ENCODE results near the gene TRPV2.

DNA sequence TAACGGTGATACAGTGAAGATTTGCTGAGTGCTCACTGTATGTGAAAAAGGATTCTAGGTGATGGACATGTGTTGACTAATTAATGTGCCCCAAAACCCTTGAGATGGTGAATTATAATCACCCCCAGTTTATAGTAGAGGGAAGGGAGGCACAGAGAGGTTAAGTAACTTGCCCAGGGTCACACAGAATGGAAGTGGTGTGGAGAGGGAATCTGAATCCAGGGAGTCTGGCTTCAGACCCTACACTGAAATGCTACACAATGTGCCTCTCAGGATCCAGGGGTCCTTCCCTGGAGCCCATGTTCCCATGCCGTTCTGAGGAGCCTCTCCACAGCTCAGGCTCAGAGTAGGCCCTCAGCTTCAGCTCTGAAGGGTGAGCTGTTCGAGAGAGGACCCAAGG is 11.6 kb downstream of the TRPV2 start:
- TF ChIP-seq FOXM1 (IDR thresholded peaks at IDR 0.05; ENCODE audit: borderline replicate concordance), result no peak
- TF ChIP-seq HDGF (IDR thresholded peaks at IDR 0.05; ENCODE audit: borderline replicate concordance), result no peak
- TF ChIP-seq FOXK2 (IDR thresholded peaks at IDR 0.05), result no peak
- no peak for TF ChIP-seq SUZ12 (IDR thresholded peaks at IDR 0.05)
- no peak for TF ChIP-seq FOXA1 (IDR thresholded peaks at IDR 0.05)
- no peak for TF ChIP-seq SP1 (IDR thresholded peaks at IDR 0.05)
- no peak for TF ChIP-seq ZNF384 (IDR thresholded peaks at IDR 0.05)
- no peak for TF ChIP-seq L3MBTL2 (conservative IDR thresholded peaks at IDR 0.05)
- no peak for TF ChIP-seq ARNT (IDR thresholded peaks at IDR 0.05)
- TF ChIP-seq BHLHE40 (IDR thresholded peaks at IDR 0.05; ENCODE audit: borderline replicate concordance), result no peak
- no peak for TF ChIP-seq CTBP1 (IDR thresholded peaks at IDR 0.05; ENCODE audit: borderline replicate concordance)
- no peak for TF ChIP-seq TARDBP (IDR thresholded peaks at IDR 0.05)
- no peak for TF ChIP-seq ELF4 (IDR thresholded peaks at IDR 0.05)

Measured in HEK293T (cell line).